Measurements from ENCODE around the gene TCERG1.

The TCERG1 gene

GRCh38 chr5:146446861-146447733 is at the start of gene TCERG1:
TSS of gene TCERG1 (plus strand) at chr5:146447333. CDS start at chr5:146447350, 17 bp downstream.
- peak; percentile 100 for DNase-seq (ENCODE audit: low read depth)

- no peak for DNase-seq (ENCODE audit: low read depth)
These were observed 48.3 kb upstream of the TCERG1 start for GRCh38 chr5:146398826-146399225.

DNA sequence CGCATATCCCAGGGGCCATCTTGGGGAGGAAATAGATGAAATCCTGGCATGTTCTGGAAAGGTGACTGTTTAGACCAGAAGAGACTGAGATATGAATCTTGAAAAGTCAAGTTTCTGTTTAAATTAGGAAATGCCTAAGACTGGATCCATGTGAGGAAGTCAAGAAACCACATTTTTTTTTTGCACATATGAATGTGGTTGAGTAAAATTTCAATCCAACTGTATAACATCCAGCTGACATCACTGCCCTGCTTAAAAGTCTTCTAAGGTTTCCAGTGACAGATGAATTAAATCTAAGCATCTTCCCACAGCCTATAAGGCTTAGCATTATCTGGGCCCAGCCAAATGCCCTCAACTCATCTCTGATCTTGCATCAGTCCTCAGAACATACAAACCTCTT is 47.7 kb upstream of the TCERG1 start:
- peak; percentile 8 for DNase-seq (ENCODE audit: low read depth)

GRCh38 chr5:146400201-146400600 is 46.9 kb upstream of the TCERG1 start:
- DNase-seq (ENCODE audit: low read depth): no peak

DNA sequence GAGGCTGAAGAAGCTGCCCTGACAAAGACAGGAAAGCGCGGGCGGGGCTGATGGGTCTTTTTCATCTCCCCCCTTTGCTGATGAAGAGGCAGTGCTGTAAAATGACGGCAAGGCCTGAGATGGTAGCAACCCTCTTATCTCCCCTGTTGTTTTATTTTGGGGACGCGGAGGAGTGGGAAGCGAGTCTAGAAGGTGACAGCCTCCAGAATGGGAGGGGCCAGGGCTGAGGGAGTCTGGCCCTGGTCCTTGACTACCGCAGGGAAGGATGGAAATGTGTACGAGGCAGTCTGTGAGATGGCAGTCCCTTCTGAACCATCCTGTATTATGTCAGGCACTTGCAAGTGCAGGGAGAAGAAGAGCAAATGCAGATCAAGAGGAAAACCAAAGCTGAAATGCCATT is 46.1 kb upstream of the TCERG1 start:
- DNase-seq (ENCODE audit: low read depth): no peak

- DNase-seq (ENCODE audit: low read depth): no peak
These were observed 44.2 kb upstream of the TCERG1 start for GRCh38 chr5:146402949-146403348.

GRCh38 chr5:146409054-146409671 is 38.0 kb upstream of the TCERG1 start:
- peak; percentile 60 for DNase-seq (ENCODE audit: low read depth)

- no peak for DNase-seq (ENCODE audit: low read depth)
These were observed 36.9 kb upstream of the TCERG1 start for GRCh38 chr5:146410272-146410671.

GRCh38 chr5:146419696-146420095 is 27.4 kb upstream of the TCERG1 start:
- no peak for DNase-seq (ENCODE audit: low read depth)

DNA sequence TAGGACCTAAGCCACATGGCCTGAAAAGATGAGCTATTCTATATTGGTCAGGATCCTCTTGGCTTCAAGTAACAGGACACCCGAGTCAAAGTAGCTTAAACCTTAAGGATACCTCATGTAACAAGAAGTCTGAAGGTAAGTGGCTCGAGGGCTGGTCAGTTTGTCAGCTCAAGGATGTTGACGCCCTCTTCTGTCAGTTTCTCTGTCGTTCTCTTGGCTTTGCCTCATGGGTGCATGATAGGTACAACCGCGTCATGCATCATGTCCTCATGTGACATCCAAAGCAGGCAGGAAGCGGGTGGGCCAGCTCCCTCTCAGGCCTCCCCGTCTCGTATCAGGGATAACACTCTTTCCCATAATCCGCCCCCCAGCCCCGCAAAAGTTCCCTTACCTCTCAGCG is 22.1 kb upstream of the TCERG1 start:
- DNase-seq (ENCODE audit: low read depth): no peak

DNA sequence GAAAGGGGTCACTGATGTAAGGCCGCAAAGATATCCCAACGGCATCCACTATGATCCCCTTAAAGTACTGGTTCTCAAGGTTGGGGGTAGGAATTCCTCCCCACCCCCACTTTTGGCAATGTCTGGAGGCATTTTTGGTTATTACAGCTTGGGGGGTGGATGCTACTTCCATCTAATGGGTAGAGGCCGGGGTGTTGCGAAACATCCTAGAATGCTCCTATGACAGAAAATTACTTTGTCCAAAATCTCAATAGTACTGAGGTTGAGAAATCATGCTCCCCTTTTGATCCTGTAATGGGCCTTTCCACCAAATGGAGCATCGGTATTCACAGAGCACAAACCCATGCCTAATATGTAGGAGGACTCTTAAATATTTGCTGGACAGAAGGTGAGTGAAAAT is 20.8 kb upstream of the TCERG1 start:
- no peak for DNase-seq (ENCODE audit: low read depth)

- DNase-seq (ENCODE audit: low read depth): peak; percentile 41
These were observed 20.1 kb upstream of the TCERG1 start for GRCh38 chr5:146426853-146427618.

DNA sequence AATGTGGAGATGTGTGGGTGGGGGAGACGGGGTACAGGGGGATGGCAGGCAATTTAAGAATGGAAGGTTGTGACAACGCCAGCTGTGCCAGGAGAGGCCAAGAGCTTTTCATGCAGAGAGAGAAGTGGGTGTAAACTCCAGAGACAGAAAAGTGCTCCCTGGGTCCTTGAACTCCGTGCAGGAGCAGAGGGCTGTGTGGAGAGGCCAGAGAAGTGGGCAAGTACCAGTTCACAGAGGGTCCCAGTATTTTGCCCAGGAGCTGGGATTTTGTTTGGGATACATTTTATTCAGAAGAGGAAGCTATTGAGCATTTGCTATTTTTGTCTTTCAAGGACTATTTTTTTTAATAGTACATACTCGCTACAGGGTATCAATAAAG is 19.5 kb upstream of the TCERG1 start:
- DNase-seq (ENCODE audit: low read depth): no peak

DNA sequence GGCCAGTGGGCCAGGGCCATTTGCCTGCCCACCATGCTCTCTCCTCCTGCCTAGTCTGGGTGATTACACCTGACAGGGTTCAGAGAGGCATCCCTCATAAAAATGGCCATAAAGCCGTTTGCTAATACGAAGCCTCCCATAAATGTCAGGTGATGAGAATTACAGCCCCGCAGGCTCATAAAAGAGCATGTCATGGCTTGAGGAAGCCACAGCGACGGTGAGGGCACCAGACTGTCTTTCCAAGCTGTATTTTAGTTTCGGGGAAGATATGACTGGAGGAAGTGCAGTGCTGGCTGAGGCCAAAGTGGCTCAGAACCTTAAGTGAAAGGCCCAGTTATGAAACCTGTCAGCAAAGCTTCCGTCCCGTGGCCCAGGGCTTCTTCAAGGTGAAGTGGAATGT is 18.5 kb upstream of the TCERG1 start:
- no peak for DNase-seq (ENCODE audit: low read depth)

GRCh38 chr5:146440353-146440752 is 6.8 kb upstream of the TCERG1 start:
- DNase-seq (ENCODE audit: low read depth): no peak

GRCh38 chr5:146440870-146441495 is 6.2 kb upstream of the TCERG1 start:
- peak; percentile 11 for DNase-seq (ENCODE audit: low read depth)

DNA sequence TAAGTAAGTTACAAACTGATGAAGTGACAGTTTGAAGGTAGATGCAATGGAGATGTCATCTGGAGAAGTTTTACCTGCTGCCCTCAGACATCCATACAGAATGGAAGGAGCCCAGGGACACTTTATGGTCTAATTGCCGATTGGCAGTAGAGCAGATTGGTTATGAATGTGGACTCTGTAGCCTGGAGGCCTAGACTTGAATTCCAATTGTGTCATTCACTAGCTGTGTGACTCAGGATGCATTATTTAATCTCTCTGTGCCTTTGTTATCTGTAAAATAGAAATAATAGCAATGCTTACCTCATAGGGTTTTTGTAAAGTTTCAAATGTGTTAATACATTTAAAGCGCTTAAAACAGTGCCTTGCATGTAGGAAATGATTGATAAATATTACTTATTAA is 5.2 kb upstream of the TCERG1 start:
- DNase-seq (ENCODE audit: low read depth): peak; percentile 35

DNA sequence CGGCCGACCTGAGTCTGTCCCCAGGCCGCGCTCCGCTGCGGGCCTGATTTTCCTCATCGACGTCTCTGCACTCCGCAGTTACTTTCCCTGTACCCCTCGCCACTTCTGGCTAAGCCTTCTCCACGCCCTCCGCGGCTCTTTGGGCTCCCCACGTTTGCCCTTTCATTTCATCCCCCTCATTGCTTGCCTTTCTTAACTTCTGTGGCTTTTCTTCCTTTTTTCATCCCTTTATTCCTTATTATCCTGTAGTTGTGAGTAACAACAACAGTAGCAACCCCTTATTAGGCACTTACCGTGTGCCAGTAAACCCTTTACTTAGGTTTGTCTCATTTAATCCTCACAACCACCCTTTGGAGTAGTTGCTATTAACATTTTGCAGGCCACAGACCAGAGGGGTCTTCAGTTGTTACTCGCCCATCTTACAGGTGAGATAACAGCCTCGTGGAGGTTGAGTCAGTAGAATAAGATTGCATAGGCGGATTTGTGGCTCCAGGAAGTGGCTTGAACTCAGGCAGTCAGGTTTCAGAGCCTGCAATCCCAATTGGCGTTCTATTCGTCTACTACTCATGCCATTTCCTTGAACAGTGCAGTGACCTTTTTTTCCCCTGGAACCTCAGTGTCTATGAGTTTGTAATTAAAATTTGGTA is 724 bp downstream of the TCERG1 start:
- peak; percentile 74 for DNase-seq (ENCODE audit: low read depth)

- DNase-seq (ENCODE audit: low read depth): no peak
These were observed 1.8 kb downstream of the TCERG1 start for GRCh38 chr5:146448783-146449519.

- no peak for DNase-seq (ENCODE audit: low read depth)
These were observed 2.9 kb downstream of the TCERG1 start for GRCh38 chr5:146450002-146450401.

- no peak for DNase-seq (ENCODE audit: low read depth)
These were observed 4.3 kb downstream of the TCERG1 start for GRCh38 chr5:146451411-146451810.
